ENCODE data around the gene ABHD1.

- TF ChIP-seq, protein P1, sequence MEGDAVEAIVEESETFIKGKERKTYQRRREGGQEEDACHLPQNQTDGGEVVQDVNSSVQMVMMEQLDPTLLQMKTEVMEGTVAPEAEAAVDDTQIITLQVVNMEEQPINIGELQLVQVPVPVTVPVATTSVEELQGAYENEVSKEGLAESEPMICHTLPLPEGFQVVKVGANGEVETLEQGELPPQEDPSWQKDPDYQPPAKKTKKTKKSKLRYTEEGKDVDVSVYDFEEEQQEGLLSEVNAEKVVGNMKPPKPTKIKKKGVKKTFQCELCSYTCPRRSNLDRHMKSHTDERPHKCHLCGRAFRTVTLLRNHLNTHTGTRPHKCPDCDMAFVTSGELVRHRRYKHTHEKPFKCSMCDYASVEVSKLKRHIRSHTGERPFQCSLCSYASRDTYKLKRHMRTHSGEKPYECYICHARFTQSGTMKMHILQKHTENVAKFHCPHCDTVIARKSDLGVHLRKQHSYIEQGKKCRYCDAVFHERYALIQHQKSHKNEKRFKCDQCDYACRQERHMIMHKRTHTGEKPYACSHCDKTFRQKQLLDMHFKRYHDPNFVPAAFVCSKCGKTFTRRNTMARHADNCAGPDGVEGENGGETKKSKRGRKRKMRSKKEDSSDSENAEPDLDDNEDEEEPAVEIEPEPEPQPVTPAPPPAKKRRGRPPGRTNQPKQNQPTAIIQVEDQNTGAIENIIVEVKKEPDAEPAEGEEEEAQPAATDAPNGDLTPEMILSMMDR (IDR thresholded peaks at IDR 0.05; ENCODE audit: low read depth, low read length): no peak
- no peak for TF ChIP-seq EZH2phosphoT487 (IDR thresholded peaks at IDR 0.05; ENCODE audit: low read depth)
These were observed 54.9 kb downstream of the ABHD1 start for GRCh38 chr2:27178469-27178868.

All from OCI-LY3 (cell line).